Psoas muscle (tissue), 8 donors: ENCODE data around the gene ARHGEF28. TPM values are rescaled to one million over a fixed set of nuclear protein-coding genes. Genes with fewer than 3 reads are reported as not detected.

Source experiments
- ATAC-seq, 4 donors: fragments of 200-7000 bp; cut with Tn5 transposase; one replicate each; pipeline ENCODE4 v1.9.1; 2020; ENCODE audit warnings: moderate library complexity in 3 of 4, mild to moderate bottlenecking in 2 of 4
- DNase-seq, 2 donors: peaks; one replicate each; pipeline ENCODE4 v3.0.0-alpha.2; 2020
- H3K27ac ChIP-seq: fragments of 200-600 bp; one replicate; pipeline ENCODE4 v1.8.0; 2022
- H3K27me3 ChIP-seq, 3 donors: fragments of 200-600 bp in 1 of 3; one replicate each; pipeline versions ENCODE4 v1.6.1 to v1.8.0; 2013 to 2022; ENCODE audit warnings: low read length in 2 of 3, mild to moderate bottlenecking in 2 of 3, moderate library complexity in 1 of 3; ENCODE audit not compliant: insufficient read depth in 3 of 3
- H3K36me3 ChIP-seq, 2 donors: fragments of 200-600 bp in 1 of 2; one replicate each; pipeline versions ENCODE4 v1.6.1 to v1.8.0; 2013 to 2022; ENCODE audit warnings: low read depth in 1 of 2, mild to moderate bottlenecking in 1 of 2, moderate library complexity in 1 of 2; ENCODE audit not compliant: insufficient read depth in 1 of 2
- H3K4me1 ChIP-seq: fragments of 200-600 bp; one replicate; pipeline ENCODE4 v1.8.0; 2022
- H3K4me3 ChIP-seq: fragments of 200-600 bp; one replicate; pipeline ENCODE4 v1.8.0; 2022; ENCODE audit warnings: mild to moderate bottlenecking
- H3K9me3 ChIP-seq: fragments of 200-600 bp; one replicate; pipeline ENCODE4 v1.8.0; 2022
- WGBS, 3 donors: extraction: QIAGEN DNeasy Blood & Tissue Kit; methylation state at CpG; one replicate each; pipeline versions ENCODE4 v1.1.6 to v1.1.7; 2013; 5-methylcytosine and 5-hydroxymethylcytosine counted together
- intact Hi-C, 2 donors: fragments of 100-400 bp; cut with DNase I; formaldehyde crosslinking; loops; one replicate each; pipeline versions ENCODE4 v1.11.0 to v1.14.2; 2022
- polyA plus RNA-seq, 3 donors: library from polyadenylated mRNA; stranded (reverse); fragments of 200-250 nt; gene quantifications; one replicate each; pipeline ENCODE4 v1.2.3, GENCODE V29; 2013
- total RNA-seq, 4 donors: library from RNA; stranded (reverse); fragmentation: NEBNext Ultra II Directional in 2 of 4; extraction: Animal tissue kit (Norgen Biotek cat#: 25700) in 2 of 4; gene quantifications; one replicate each; pipeline versions ENCODE4 v1.2.1 to v1.2.4, GENCODE V29; 2021 to 2023
- TF ChIP-seq, protein P1 (sequence below): fragments of 200-600 bp; IDR thresholded peaks from one replicate; pipeline ENCODE4 v1.8.0; 2022; ENCODE audit warnings: antibody characterized with exemption
- donor health status: healthy with polysubstance abuse.
- donor health status: DM: no; HTN: no; CAD: no; lungs with moderate emphysema.
- donor health status: Bipolar disorder and iron deficiency.
- donor health status: healthy.
- donor health status: DM: yes; HTN: yes; CAD: no.
- donor health status: DM: no; HTN: no; CAD: no.
- donor health status: DM: no; HTN: no; CAD: no.
- donor health status: DM: yes; HTN: yes; CAD: no.

Gene ARHGEF28
- total and polyA plus RNA-seq, 7 donors: 0.39 to 1.3 (median 1.00) TPM

DNA sequence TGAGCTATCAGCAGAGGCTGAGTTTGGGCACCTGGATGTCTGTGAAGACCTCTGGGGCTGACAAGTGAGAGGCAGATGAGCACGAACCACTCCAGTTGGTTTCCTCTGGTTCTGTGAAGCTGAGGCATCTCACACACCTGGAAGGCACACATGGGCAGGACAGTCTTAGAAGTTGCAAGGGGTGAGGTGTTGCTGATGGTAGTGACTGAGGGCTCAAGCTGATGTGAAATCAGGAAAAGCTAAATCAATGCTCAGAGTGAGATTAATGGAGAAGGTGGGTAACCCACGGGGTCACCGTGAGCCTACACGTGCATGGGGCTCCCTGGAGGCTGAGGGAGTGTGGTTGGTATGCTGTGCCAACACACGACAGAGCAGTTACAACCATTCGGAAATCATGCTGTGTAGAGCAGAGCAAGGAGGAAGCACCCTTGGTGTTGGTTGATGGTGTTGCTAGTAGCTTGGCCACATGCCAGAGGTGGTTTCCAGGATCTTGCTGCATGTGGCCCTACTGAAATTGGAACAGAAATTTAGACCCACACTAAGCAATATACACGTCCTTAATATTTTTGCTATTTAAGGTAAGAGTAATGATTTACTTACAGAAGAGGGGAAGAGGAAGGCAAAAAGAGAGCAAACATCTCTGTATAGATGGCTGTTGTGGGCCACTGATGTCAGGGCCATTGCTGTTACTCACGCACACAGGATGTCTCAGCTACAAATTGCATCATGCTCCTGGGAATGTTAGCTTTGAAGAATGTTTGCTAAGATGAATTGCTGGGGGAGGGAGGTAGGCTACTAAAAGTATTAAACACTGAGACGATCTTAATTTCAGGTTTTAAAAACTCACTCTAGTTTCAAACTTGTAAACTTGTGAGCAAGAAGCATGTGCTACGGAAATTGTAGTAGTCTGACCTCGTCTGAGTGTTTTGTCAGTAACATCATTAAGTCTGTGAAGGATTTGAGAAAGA is 170.5 kb downstream of the ARHGEF28 start:
- no peaks in the 10 kb centered on the region for H3K27me3 ChIP-seq
- DNase-seq (no peak), ATAC-seq (peak in 2 of 4 donors; percentile 49 to 58)
- peak overlapping the region; percentile 36 for H3K27ac ChIP-seq
- TF ChIP-seq, protein P1, sequence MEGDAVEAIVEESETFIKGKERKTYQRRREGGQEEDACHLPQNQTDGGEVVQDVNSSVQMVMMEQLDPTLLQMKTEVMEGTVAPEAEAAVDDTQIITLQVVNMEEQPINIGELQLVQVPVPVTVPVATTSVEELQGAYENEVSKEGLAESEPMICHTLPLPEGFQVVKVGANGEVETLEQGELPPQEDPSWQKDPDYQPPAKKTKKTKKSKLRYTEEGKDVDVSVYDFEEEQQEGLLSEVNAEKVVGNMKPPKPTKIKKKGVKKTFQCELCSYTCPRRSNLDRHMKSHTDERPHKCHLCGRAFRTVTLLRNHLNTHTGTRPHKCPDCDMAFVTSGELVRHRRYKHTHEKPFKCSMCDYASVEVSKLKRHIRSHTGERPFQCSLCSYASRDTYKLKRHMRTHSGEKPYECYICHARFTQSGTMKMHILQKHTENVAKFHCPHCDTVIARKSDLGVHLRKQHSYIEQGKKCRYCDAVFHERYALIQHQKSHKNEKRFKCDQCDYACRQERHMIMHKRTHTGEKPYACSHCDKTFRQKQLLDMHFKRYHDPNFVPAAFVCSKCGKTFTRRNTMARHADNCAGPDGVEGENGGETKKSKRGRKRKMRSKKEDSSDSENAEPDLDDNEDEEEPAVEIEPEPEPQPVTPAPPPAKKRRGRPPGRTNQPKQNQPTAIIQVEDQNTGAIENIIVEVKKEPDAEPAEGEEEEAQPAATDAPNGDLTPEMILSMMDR: no peak
- no peak overlapping the region for H3K4me3 ChIP-seq
- 45 to 52% (median 47%) methylated on average over 11 of the region's 11 CpGs for WGBS, 3 donors
- no peaks in the 10 kb centered on the region for H3K36me3 ChIP-seq
- H3K9me3 ChIP-seq: no peaks in the 10 kb centered on the region
- intact Hi-C loops: no loop called here
- peaks cover 5% of the 10 kb centered on the region for H3K4me1 ChIP-seq

- H3K4me3 ChIP-seq: no peak overlapping the region
- peak overlapping the region; percentile 36 for H3K27ac ChIP-seq
- H3K4me1 ChIP-seq: peaks cover 5% of the 10 kb centered on the region
- intact Hi-C loops: no loop called here
- H3K9me3 ChIP-seq: no peaks in the 10 kb centered on the region
- no peaks in the 10 kb centered on the region for H3K27me3 ChIP-seq
- ATAC-seq (no peak), DNase-seq (no peak)
- no peaks in the 10 kb centered on the region for H3K36me3 ChIP-seq
- WGBS, 3 donors: 79 to 89% (median 86%) methylated on average over 1 of the region's 1 CpG
- TF ChIP-seq, protein P1: no peak
Measured at GRCh38 chr5:73797132-73797510, 171.1 kb downstream of the ARHGEF28 start.

GRCh38 chr5:73799401-73799972 is 173.5 kb downstream of the ARHGEF28 start:
- ATAC-seq (no peak), DNase-seq (no peak)
- TF ChIP-seq, protein P1: no peak
- Histone ChIP-seq H3K36me3 (no peaks in the 10 kb centered on the region), H3K4me1 (peaks cover 5% of the 10 kb centered on the region), H3K4me3 (no peak overlapping the region), H3K27ac (no peak overlapping the region), H3K9me3 (no peaks in the 10 kb centered on the region), H3K27me3 (no peaks in the 10 kb centered on the region)
- WGBS, 3 donors: 92 to 93% (median 92%) methylated on average over 3 of the region's 3 CpGs
- intact Hi-C loops: no loop called here

- 71 to 76% (median 73%) methylated on average over 2 of the region's 2 CpGs for WGBS, 3 donors
- no peak for DNase-seq
- Histone ChIP-seq H3K36me3 (no peaks in the 10 kb centered on the region), H3K4me1 (peaks cover 2% of the 10 kb centered on the region), H3K9me3 (no peaks in the 10 kb centered on the region), H3K27ac (no peak overlapping the region), H3K4me3 (no peak overlapping the region), H3K27me3 (no peaks in the 10 kb centered on the region)
- no peak for ATAC-seq
- TF ChIP-seq, protein P1: no peak
- intact Hi-C loops: no loop called here
Measured at GRCh38 chr5:73801686-73802085, 175.7 kb downstream of the ARHGEF28 start.
